ENCODE results near the gene PAWR.
"Not testable (repeated sequence)": the region's sequence is repeated elsewhere in the genome, so short reads cannot be mapped to it uniquely, and the experiment has no call there.

Gene PAWR

DNA sequence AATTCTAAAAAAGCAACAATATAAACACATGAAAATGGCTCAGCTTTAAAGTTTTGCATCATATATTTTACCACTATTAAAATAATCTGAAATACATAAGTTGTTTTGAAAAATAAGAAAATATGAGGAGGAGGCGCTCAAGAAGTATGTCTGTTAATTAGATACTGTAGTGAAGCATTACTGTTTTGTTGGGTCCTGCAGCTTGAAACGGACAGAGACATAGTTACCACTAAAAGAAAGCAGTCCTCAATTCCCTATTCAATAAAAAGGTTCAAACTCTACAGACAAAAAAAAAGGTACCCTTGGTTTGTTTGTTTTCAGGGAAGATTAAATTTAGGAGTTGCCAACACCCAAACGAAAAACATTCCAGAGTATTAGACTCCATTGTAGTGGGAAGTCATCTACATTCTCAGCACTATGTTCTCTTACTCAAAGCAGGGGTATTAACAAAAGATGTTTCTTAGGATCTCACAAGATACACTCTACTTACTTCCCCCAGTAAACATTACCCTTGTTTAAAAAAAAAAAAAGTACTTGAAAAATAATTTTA lies 3.0 kb downstream of the PAWR start:
- no peak for DNase-seq (ENCODE audit: low read depth in 2 of 2)

DNA sequence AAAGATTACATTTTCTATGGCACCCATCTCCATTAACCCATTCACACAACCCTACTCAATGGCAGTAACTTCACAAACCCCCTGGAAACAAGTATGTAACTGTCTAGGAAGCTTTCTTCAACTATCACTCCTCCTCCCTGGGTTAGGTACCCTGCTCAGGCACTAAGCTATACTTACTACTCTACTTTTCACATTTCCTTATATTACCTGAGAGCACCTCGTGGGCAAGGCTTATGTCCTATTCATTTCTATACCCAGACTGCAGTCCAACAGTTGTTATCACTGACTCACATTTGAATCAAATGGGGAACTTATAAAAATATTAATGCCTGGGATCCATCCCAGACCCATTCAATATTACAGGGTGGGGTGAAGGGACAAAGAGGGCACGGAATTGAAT lies 4.6 kb downstream of the PAWR start:
- no peak for DNase-seq (ENCODE audit: low read depth in 2 of 2)

DNA sequence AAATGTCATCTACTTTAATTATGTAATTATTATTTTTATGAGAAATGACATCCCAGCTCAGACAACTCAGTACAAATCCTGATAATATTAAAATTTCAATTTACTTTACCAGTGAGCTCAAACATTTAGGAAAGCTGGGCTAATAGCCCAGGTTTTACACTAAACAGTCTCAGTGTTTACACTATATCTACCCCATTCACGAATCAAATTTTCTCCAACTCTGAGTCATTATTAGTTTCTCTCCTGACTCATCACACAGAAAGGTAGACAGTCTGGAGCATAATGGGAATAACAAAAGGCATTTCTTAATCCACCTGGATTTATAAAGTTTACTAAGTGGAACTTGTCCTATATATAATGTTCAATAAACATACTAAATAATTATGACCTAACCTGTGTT lies 5.7 kb downstream of the PAWR start:
- DNase-seq (ENCODE audit: low read depth in 2 of 2): no peak

DNA sequence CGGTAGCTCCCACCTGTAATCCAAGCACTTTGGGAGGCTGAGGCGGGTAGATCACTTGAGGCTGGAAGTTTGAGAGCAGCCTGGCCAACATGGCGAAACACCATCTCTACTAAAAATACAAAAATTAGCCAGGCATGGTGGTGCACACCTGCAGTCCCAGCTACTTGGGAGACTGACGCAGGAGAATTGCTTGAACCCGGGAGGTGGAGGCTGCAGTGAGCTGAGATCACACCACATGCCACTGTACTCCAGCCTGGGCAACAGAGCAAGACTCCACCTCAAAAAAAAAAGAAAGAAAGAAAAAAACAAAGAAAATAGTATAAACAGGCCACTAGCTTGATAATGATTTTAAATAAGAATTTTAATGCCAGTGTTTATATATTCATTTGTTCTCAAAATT lies 6.4 kb downstream of the PAWR start:
- not testable (repeated sequence) for DNase-seq (ENCODE audit: low read depth in 2 of 2)

DNA sequence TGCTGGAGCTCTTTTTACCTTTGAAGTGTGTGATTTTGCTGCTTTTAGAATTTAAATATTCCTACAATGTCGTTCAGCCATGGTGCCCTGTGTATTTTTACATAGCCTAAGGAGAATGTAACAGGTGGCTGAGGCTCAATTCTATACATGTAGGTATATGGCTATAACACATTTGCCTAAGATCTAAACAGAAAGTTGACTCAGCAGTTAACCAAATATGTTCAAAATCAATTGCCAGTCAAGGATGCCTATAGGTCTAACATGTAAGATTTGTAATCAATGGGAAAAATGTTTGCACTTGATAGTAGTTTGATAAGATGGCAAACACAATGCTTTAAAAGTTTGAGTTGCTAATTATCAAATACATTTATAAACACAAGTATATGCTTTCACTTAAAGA lies 8.2 kb downstream of the PAWR start:
- DNase-seq (ENCODE audit: low read depth in 2 of 2): no peak

DNA sequence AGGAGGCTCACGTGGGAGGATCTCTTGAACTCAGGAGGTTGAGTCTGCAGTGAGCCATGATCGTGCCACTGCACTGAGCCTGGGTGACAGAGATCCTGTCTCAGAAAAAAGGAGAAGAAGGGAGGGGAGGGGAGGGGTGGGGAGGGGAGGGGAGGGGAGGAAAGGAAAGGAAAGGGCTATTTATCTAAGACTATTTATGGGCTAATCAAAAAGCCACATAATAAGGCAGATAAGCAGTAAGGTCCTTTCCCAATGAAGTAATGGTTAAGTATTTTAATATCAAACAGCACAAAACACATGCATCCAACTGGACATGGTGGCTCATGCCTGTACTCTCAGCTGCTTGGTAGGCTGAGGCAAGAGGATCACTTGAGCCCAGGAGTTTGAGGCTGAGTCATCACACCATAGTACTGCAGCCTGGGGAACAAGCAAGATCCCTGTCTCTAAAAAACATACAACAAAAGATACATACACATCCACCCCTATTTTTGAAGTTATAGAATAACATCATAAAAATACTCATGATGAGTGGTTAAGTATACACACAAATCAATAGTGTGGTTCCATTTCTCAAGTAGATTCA lies 9.7 kb downstream of the PAWR start:
- DNase-seq (ENCODE audit: low read depth in 2 of 2): no peak

DNA sequence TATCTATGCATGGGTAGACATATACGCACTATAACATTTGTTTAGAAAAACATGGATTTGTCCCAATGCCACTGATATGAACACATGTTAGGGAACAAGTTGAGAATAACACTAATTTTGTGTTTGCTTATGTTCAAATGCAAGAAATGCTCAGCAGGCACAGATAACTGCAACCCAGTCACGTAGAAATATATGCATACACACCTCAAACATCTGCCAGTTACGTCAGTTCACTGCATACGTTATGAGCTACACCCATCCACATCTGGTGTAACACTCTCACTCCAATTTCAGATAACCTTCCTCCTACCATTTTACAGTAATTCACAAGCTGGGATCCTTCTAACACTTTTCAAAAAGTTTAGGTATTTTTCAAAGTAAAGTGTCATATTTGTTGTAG lies 10.7 kb downstream of the PAWR start:
- no peak for DNase-seq (ENCODE audit: low read depth in 2 of 2)

DNA sequence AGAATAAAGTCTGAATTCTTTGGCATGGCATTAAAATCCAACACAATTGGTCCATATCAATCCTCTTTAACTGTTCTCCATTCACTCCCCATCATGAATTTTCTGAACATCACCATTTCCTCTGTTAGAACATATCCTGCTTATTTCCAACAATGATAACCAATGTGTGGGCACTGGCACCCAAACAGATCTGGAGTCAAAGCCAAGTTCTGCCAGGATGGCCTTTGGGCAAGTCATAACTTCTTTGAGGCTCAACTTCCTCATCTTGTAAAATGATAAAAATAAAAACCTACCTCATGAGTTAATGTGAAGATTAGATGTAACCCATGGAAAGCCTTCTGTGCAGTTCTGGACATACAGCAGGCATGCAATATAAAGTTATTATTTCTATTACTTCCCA lies 12.5 kb downstream of the PAWR start:
- DNase-seq (ENCODE audit: low read depth in 2 of 2): no peak

DNA sequence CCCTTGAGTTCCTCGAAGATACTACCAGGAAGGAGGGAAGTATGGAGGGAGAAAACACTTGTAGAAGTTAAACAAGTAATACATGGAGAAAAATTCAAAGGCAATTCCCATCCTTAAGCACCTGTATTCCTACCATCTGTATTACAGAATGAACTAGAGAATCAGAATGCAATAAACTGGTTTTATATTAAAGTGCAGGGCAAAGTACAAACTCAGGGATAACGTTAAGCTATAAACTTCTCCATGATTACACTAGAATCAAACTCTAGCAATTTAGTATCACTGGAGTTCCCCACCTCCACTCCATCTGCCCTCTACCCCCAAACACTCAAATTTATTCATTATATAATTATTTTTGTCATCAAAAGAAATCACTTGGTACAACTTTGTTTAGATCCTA lies 13.1 kb downstream of the PAWR start:
- no peak for DNase-seq (ENCODE audit: low read depth in 2 of 2)

DNA sequence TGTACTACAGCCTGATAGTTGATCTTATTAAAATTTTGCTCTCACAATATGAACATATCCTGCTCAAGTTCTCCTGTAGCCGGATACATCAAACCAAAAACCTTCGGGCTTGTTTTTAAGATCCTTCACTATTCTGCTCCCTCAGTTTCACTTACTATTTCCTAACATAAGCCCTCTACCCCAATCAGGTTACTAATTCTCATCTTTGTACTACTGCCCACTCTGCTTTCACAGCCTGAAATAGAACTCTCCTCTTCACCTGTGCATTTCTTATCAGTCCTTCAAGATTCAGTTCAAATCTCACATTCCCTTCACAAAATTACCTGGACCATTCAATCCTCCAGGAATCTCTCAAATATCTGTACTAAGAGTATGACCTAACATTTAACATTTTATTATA lies 14.2 kb downstream of the PAWR start:
- DNase-seq (ENCODE audit: low read depth in 2 of 2): no peak

DNA sequence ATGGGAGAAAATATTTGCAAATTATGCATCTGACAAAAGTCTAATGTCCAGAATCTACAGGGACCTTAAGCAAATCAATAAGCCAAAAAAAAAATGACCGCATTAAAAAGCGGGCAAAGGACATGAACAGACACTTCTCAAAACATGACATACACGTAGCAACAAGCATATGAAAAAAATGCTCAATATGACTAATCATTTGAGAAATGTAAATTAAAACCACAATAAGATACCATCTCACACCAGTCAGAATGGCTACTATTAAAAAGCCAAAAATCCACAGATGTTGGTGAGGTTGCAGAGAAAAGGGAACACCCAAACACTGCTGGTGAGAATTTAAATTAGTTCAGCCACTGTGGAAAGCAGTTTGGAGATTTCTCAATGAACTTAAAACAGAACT lies 16.1 kb downstream of the PAWR start:
- no peak for DNase-seq (ENCODE audit: low read depth in 2 of 2)

DNA sequence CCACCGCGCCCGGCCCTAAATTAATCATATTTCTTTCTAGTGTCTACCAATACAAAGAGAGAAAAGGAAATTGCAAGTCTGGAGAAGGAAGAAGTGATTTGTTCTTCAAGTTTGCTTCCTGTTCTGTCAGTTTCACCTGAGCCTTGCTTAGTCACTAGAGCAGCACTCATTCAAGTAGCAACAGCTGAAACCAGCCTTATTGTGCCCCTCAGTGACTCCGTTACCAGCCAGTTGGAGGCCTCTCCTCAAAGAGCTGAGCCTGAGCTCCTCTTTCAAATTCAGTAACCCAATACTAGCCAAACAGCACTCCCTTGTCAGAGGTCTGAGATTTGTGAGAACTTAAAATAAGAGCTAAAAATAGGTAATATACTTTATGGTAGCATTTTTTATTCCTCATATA lies 17.4 kb downstream of the PAWR start:
- no peak for DNase-seq (ENCODE audit: low read depth in 2 of 2)

DNA sequence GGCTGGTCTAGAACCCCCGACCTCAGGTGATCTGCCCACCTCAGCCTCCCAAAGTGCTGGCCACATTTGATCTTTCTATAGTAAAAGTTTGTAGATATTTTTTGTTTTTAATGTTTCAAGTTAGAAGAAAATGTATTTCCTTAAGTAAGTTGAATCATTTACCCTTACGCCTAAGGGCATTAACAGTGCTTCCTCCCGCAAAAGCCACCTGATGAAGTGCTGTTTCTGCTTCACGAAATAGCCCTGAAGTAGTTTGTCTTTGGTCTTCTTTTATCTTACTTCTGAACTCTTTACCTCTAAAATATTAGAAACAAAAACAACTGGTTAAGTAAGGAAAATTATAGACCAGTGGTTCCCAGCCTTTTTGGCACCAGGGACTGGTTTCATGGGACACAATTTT lies 22.7 kb downstream of the PAWR start:
- DNase-seq (ENCODE audit: low read depth in 2 of 2): no peak

DNA sequence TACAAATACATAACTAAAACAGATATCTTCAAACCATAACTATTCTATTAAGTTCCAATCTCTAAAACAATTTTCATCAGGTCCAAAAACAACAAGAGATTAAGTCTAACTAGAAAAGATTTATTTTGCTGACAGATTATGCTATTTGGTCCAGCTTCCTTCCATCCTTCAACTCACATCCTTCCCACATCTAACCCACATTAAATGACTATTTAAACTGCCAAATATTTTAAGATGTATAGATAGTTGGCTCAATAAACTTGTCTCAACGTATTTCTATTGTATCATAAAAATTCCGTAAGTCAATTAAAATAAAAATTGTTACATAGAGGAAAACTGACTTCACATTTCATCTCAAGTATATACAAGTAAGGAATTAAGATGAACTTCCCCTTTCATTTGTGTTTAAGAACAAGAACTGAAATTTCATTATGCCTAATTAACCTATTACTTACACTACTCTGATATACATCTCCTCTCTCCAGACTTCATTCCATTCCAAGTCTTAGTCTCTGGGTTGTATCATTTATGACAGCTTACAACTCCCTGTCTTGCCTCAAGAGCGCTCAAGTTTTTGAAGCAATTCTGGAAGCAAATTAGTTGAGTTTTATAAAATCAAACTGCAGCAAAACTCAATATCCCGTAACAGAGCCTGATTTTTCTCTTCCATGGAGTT lies 25.4 kb downstream of the PAWR start:
- DNase-seq (ENCODE audit: low read depth in 2 of 2): no peak

DNA sequence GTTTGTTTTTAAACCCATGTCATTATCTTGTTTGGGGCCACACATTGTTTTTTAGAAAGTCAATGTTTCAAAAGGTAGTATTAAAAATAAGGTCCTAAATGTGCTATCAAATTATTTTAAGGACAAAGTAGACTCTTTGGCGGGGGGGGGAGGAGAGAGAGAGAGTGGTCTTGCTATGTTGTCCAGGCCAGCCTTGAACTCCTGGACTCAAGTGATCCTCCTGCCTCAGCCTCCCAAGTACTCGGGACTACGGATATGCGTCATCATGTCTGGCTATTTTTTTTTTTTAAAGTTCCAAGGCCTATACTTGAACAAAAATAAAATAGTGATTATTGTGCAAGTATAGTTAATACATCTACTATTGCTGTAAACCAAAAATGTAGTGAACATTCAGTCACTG lies 26.2 kb downstream of the PAWR start:
- DNase-seq (ENCODE audit: low read depth in 2 of 2): no peak

DNA sequence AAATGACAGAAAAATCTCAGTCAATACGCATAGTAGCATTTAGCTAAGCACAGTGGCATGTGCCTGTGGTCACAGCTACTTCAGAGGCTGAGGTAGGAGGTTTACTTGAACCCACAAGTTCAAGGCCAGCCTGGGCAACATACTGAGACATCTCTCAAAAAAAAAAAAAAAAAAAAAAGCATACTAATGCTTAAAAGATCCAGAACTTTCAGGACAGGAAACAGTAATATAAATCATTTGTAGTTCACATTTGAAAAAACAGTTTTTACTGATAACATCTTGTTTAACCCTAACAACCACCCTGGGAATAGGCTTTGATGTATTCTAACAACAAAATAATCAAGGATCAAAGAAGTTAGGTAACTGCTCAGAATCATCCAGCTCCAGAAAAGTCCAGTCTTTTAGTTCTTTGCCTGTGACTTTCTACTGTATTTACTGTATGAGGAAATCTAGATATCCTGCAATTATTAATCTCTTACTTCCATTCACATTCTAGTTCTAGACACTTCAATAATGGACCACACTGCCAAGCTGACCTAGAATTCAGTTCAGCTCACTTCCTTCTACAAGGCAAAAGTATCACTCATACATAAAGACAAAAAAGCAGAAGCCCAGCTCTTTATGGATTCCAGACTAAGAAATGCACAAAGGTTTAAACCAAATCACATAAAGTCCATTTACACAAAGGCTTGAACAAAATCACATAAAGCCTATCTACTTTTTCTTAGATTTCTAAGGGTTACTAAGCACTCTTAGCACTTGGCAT lies 28.5 kb downstream of the PAWR start:
- DNase-seq (ENCODE audit: low read depth in 2 of 2): no peak

DNA sequence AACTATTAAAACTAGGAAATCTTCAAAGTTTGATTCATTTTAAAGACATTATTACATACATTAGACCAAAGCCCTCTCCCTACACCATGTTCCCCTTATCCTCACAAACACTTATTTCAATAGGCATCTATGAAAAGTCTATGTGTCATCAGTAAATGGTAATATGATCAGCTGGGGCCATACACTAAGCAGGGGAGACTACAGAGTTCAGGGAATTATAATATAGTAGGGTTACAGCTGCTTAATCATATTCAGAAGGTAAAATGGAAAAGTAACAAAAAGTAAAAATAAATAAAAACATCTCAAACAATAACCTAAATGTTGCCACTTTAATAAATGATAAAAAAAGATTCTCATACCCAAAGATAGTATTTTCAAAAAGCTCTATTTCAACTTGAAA lies 29.1 kb downstream of the PAWR start:
- DNase-seq (ENCODE audit: low read depth in 2 of 2): no peak

DNA sequence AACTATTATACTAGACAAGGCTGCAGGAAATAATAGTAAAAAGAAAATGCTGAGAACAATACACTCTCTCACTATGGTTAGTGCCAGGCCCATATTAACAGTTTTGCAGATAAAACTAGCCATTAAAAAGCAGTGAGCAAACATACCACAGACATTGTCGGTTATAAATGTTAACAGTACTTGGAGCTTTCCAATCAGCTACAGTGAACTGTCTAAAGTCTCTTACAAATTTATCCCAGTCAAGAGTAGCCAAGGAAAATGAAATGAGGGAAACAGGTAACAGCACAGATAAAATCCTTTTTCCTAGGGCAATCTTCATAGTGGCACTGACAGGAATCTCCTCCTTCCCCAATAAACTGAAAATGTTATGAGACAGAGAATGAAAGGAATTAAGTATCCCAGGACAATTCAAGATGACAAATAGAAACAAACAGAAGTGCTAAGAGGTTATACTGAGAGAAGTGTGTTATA lies 30.8 kb downstream of the PAWR start:
- no peak for DNase-seq (ENCODE audit: low read depth in 2 of 2)

DNA sequence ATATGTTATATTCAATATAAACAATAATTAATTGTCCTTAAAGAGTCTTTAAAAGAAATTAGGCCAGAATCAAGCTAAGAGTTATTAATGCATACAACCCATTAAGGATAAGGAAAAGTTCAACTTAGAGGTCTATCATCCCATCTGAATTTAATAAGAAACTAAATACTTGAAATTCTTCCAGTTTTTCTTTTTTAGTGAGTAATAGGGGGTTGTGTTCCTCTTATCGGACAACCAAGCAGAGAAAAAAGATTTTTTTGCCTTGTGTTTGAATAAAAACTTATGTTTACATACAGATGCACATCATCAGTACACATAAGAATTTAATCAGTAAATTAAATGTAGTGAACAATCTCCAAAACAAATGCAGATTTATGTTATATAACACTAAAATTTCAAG lies 32.5 kb downstream of the PAWR start:
- no peak for DNase-seq (ENCODE audit: low read depth in 2 of 2)

DNA sequence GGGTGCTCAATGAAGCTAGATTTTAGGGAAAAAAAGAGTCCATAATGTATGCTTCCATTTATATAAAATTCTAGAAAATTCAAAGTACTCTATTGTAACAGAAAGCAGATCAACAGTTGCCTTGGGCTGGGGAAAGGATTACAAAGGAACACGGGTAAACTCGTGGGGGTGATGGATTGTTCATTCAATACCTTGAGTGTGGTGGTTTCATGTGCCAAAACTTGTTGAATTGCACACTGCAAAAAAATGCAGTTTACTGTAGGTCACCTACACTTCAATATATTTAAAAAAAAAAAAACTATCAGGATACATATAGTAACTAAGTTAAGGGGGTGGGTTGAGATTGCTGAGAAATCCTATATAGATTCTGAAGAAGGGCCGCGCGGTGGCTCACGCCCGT lies 33.6 kb downstream of the PAWR start:
- no peak for DNase-seq (ENCODE audit: low read depth in 2 of 2)

DNA sequence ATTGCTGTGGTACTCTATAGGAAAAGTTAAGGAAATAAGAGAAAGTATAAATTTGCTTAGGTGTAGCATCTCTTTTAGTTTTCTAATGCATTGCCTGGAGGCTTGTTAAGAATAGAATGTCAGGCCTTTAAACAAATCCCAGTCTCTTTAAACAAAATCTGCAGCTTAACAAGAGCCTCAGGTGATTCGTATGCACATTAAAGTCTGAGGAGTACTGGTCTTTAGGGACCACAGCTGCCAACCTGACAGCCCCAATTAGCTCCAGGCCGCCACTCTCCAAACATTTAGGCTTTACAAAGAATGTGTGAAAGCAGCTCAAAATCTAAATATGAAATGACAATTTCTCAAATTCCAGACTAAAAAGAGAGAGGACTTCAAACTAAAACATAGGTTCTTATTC lies 35.7 kb downstream of the PAWR start:
- no peak for DNase-seq (ENCODE audit: low read depth in 2 of 2)

DNA sequence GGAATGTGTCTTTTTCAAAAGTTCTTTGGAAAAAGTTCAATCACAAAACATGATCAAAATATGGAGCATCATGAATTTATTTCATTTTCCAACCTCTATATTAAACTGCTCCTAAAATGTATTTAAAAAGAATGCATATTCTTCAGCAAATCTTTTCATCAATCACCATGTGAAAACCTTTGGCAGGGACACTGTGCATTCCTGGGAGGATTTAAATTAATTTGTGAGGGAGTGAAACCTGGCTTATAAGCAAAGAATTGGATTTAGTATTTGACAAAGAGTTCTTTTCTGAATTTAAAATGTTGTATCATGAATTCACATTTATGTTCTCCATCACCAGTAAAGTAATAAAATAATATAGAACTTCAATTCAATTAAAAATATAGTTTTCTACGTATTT lies 38.2 kb downstream of the PAWR start:
- no peak for DNase-seq (ENCODE audit: low read depth in 2 of 2)

DNA sequence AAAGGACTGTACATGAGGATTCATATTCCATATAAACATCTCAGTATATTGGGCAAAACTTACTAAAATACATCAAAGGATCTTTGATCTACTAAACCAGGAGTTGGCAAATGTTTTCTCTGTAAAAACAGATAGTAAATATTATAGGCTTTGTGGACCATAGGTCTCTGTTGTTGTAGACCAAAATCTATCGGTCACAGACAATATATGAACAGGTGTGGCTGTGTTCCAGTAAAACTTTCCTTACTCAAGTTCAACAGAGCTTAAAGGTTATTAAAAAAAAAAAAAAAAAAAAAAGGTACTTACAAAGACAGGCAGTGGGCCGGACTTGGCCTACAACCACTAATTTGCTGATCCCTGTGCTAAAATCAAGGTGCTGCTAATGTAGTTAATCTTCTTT lies 40.3 kb downstream of the PAWR start:
- DNase-seq (ENCODE audit: low read depth in 2 of 2): no peak
